ENCODE measurements around the gene OR2AJ1.
"Not testable (repeated sequence)": the region's sequence is repeated elsewhere in the genome, so short reads cannot be mapped to it uniquely, and the experiment has no call there.

The OR2AJ1 gene

DNA sequence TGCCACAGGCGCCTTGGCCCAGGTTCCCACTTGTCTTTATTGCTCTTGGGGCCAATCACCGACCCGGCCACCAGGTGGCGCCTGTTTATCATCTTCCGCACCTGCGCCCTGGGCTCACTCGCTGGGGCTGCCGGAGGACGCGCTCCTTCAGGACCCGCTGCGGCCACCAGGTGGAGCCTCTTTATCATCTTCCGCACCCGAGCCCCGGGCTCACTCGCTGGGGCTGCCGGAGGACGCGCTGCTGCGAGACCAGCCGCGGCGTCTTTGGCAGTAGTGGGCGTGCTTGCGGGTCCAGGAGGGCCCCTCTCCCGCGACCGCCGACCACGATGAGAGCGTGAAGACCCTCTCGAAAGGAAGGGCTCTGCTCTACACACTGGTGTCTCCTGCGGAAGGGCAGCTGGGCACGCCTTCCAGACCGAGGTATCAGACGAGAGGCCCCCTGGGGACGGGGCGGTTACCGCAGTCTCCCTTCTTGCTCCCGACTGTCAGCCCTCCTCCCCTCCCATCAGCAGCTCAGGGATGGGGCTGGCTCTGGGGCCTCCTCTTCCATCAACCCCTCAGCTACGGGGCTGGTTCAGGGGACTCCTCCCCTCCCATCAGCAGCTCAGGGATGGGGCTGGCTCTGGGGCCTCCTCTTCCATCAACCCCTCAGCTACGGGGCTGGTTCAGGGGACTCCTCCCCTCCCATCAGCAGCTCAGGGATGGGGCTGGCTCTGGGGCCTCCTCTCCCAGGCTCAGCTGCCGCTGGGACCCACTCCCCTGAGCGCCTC is 12.5 kb downstream of the OR2AJ1 start:
- H3K27me3 ChIP-seq (ENCODE audit: insufficient read depth, low read depth, severe bottlenecking), result peaks cover 36% of the 10 kb centered on the region
- not testable (repeated sequence) for H3K27ac ChIP-seq; H3K4me3 ChIP-seq (ENCODE audit: low read depth, low read length); H3K9me3 ChIP-seq (ENCODE audit: severe bottlenecking); H3K36me3 ChIP-seq
- DNase-seq, result peak; percentile 88
- TF ChIP-seq, protein P1, sequence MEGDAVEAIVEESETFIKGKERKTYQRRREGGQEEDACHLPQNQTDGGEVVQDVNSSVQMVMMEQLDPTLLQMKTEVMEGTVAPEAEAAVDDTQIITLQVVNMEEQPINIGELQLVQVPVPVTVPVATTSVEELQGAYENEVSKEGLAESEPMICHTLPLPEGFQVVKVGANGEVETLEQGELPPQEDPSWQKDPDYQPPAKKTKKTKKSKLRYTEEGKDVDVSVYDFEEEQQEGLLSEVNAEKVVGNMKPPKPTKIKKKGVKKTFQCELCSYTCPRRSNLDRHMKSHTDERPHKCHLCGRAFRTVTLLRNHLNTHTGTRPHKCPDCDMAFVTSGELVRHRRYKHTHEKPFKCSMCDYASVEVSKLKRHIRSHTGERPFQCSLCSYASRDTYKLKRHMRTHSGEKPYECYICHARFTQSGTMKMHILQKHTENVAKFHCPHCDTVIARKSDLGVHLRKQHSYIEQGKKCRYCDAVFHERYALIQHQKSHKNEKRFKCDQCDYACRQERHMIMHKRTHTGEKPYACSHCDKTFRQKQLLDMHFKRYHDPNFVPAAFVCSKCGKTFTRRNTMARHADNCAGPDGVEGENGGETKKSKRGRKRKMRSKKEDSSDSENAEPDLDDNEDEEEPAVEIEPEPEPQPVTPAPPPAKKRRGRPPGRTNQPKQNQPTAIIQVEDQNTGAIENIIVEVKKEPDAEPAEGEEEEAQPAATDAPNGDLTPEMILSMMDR (IDR thresholded peaks at IDR 0.05; ENCODE audit: low read depth, low read length), result peak; percentile 92

DNA sequence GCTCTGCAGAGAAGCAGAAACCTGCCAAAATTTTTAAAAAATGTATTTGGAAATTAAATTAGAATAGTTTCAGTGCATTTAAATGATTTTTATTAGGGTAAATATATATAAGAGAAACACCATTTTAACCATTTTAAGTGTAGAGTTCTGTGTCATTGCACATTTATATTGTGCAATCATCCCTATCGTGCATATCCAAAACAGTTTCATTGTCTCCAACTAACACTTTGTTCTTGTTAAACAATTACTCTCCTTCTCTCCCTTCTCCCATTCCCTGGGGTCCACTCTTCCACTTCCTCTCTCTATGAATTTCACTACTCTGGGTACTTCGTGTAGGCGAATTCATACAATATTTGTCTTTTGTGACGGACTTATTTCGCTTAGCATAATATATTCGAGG is 17.9 kb downstream of the OR2AJ1 start:
- Histone ChIP-seq H3K9me3 (ENCODE audit: severe bottlenecking) (no peaks in the 10 kb centered on the region), H3K27me3 (ENCODE audit: insufficient read depth, low read depth, severe bottlenecking) (peaks cover 57% of the 10 kb centered on the region), H3K27ac (no peak overlapping the region), H3K36me3 (no peaks in the 10 kb centered on the region), H3K4me3 (ENCODE audit: low read depth, low read length) (no peak overlapping the region)
- TF ChIP-seq, protein P1 (IDR thresholded peaks at IDR 0.05; ENCODE audit: low read depth, low read length), result no peak
- no peak for DNase-seq

- H3K27ac ChIP-seq, result no peak within 1 kb of the TSS
- no peak within 1 kb of the TSS for H3K4me3 ChIP-seq (ENCODE audit: low read depth, low read length)
- H3K27me3 ChIP-seq (ENCODE audit: insufficient read depth, low read depth, severe bottlenecking), result peaks cover 70% of the 10 kb centered on the region
- DNase-seq, result no peak
- H3K36me3 ChIP-seq, result no peaks in the 10 kb centered on the region
- TF ChIP-seq, protein P1 (IDR thresholded peaks at IDR 0.05; ENCODE audit: low read depth, low read length), result no peak
- no peaks in the 10 kb centered on the region for H3K9me3 ChIP-seq (ENCODE audit: severe bottlenecking)
These were observed 23.9 kb downstream of the OR2AJ1 start, which contains the start of gene OR2L8 for GRCh38 chr1:247948558-247948957. TSS of gene OR2L8 (plus strand) at chr1:247948858. CDS start at chr1:247948858, 0 bp downstream.

DNA sequence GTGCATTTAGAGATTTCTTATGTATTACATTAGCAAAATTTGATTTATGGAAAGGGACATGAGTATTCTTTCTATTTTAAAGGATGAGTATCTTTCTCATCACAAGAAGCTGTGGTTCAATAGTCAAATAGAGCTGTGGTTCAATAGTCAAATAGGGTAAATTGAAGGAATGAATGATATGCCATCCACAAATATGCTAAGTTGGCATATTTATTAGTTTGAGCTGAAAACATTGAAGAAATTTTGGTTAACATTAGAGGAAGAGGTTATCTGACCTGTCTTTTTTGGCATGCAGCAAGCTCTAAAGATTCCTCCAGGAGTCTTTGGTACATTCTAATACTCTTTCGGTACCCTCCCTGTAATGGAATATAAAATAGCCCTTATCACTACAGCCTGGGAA is 28.7 kb downstream of the OR2AJ1 start:
- Histone ChIP-seq H3K4me3 (ENCODE audit: low read depth, low read length) (no peak overlapping the region), H3K36me3 (no peaks in the 10 kb centered on the region), H3K27ac (no peak overlapping the region), H3K27me3 (ENCODE audit: insufficient read depth, low read depth, severe bottlenecking) (peaks cover 37% of the 10 kb centered on the region), H3K9me3 (ENCODE audit: severe bottlenecking) (no peaks in the 10 kb centered on the region)
- no peak for DNase-seq
- TF ChIP-seq, protein P1 (IDR thresholded peaks at IDR 0.05; ENCODE audit: low read depth, low read length), result no peak

DNA sequence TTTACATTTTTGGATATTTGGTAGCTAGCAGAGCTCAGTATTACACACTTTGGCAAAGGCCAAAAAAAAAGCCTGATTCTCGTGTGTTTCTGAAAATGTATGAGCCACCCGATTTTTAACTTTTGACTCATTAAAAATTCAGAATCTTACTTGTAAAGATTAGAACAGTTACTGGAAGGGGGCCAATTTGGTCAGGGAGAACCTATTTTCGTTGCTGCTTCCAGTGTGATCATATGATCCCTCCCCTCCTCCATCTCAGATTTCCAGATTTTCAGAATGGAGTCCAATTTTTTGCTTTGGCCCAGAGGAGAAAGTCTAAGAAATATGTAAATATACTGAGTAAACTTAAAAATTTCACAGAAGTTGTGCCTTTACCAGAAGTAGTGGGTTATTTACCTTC is 37.1 kb downstream of the OR2AJ1 start:
- Histone ChIP-seq H3K27ac (no peak overlapping the region), H3K9me3 (ENCODE audit: severe bottlenecking) (no peaks in the 10 kb centered on the region), H3K4me3 (ENCODE audit: low read depth, low read length) (no peak overlapping the region), H3K36me3 (no peaks in the 10 kb centered on the region), H3K27me3 (ENCODE audit: insufficient read depth, low read depth, severe bottlenecking) (peaks cover 49% of the 10 kb centered on the region)
- TF ChIP-seq, protein P1 (IDR thresholded peaks at IDR 0.05; ENCODE audit: low read depth, low read length), result no peak
- DNase-seq, result no peak
